ENCODE data around the gene SRSF1.
A peak's percentile ranks its signal among the peaks of the same experiment; 100 is the strongest.

SRSF1 gene

GRCh38 chr17:57957120-57957850, 49.8 kb downstream of the SRSF1 start:
- H3K4me2 ChIP-seq (ENCODE audit: low read depth, low read length, poor library complexity, severe bottlenecking): no peak overlapping the region
- no peak overlapping the region for H2AFZ ChIP-seq (ENCODE audit: low read length)
- H3K9ac ChIP-seq (ENCODE audit: low read depth, low read length, poor library complexity, severe bottlenecking): no peak overlapping the region
- H3K9me2 ChIP-seq (replicated peaks; ENCODE audit: low read depth, low read length): no peaks in the 10 kb centered on the region
- H3K4me1 ChIP-seq (ENCODE audit: insufficient read depth, low read length, poor library complexity, severe bottlenecking): peaks cover 35% of the 10 kb centered on the region
- no peaks in the 10 kb centered on the region for H3F3A ChIP-seq (ENCODE audit: low read depth)
- no peaks in the 10 kb centered on the region for H3K9me3 ChIP-seq (ENCODE audit: insufficient read depth, low read depth, low read length)
- no peaks in the 10 kb centered on the region for H3K27me3 ChIP-seq (ENCODE audit: insufficient read depth, low read length, poor library complexity, severe bottlenecking)
- H3K36me3 ChIP-seq (ENCODE audit: insufficient read depth, low read length): no peaks in the 10 kb centered on the region
- no peak overlapping the region for H3K4me3 ChIP-seq (ENCODE audit: low read length, poor library complexity, severe bottlenecking)
- H4K20me1 ChIP-seq (ENCODE audit: insufficient read depth, low read length, poor library complexity, severe bottlenecking): no peaks in the 10 kb centered on the region
- TF ChIP-seq CTCF (conservative IDR thresholded peaks at IDR 0.05; ENCODE audit: low read length) (no peak), EZH2phosphoT487 (IDR thresholded peaks at IDR 0.05; ENCODE audit: borderline replicate concordance) (no peak)
- no peaks in the 10 kb centered on the region for H3K79me2 ChIP-seq (ENCODE audit: insufficient read depth, low read length)

- no peak overlapping the region for H3K9ac ChIP-seq (ENCODE audit: low read depth, low read length, poor library complexity, severe bottlenecking)
- H3K36me3 ChIP-seq (ENCODE audit: insufficient read depth, low read length): no peaks in the 10 kb centered on the region
- H3K79me2 ChIP-seq (ENCODE audit: insufficient read depth, low read length): no peaks in the 10 kb centered on the region
- H3K4me1 ChIP-seq (ENCODE audit: insufficient read depth, low read length, poor library complexity, severe bottlenecking): peaks cover 41% of the 10 kb centered on the region
- no peaks in the 10 kb centered on the region for H3K27me3 ChIP-seq (ENCODE audit: insufficient read depth, low read length, poor library complexity, severe bottlenecking)
- H3F3A ChIP-seq (ENCODE audit: low read depth): no peaks in the 10 kb centered on the region
- TF ChIP-seq EZH2phosphoT487 (IDR thresholded peaks at IDR 0.05; ENCODE audit: borderline replicate concordance) (no peak), CTCF (conservative IDR thresholded peaks at IDR 0.05; ENCODE audit: low read length) (no peak)
- no peaks in the 10 kb centered on the region for H3K9me3 ChIP-seq (ENCODE audit: insufficient read depth, low read depth, low read length)
- no peaks in the 10 kb centered on the region for H4K20me1 ChIP-seq (ENCODE audit: insufficient read depth, low read length, poor library complexity, severe bottlenecking)
- no peak overlapping the region for H2AFZ ChIP-seq (ENCODE audit: low read length)
- H3K9me2 ChIP-seq (replicated peaks; ENCODE audit: low read depth, low read length): no peaks in the 10 kb centered on the region
- peak overlapping the region; percentile 73 for H3K4me3 ChIP-seq (ENCODE audit: low read length, poor library complexity, severe bottlenecking)
- H3K4me2 ChIP-seq (ENCODE audit: low read depth, low read length, poor library complexity, severe bottlenecking): peak overlapping the region; percentile 77
Observed at GRCh38 chr17:57956291-57957119, 50.5 kb downstream of the SRSF1 start.

GRCh38 chr17:57955183-57955931, 51.7 kb downstream of the SRSF1 start, which contains the start of gene CUEDC1:
Gene CUEDC1, minus strand, starts transcription at chr17:57955412. Its CDS starts 69,848 bp downstream, at chr17:57885564.
- TF ChIP-seq EZH2phosphoT487 (IDR thresholded peaks at IDR 0.05; ENCODE audit: borderline replicate concordance) (no peak), CTCF (conservative IDR thresholded peaks at IDR 0.05; ENCODE audit: low read length) (no peak; the same call in 1 of the 2 replicates)
- no peaks in the 10 kb centered on the region for H4K20me1 ChIP-seq (ENCODE audit: insufficient read depth, low read length, poor library complexity, severe bottlenecking)
- H3K9me2 ChIP-seq (replicated peaks; ENCODE audit: low read depth, low read length): no peaks in the 10 kb centered on the region
- H3K27me3 ChIP-seq (ENCODE audit: insufficient read depth, low read length, poor library complexity, severe bottlenecking): no peaks in the 10 kb centered on the region
- H3K36me3 ChIP-seq (ENCODE audit: insufficient read depth, low read length): no peaks in the 10 kb centered on the region
- H3K79me2 ChIP-seq (ENCODE audit: insufficient read depth, low read length): no peaks in the 10 kb centered on the region
- H3K4me3 ChIP-seq (ENCODE audit: low read length, poor library complexity, severe bottlenecking): peak within 1 kb of the TSS; percentile 73
- H2AFZ ChIP-seq (ENCODE audit: low read length): peak within 1 kb of the TSS; percentile 55; the same call in 1 of the 2 replicates
- peak within 1 kb of the TSS; percentile 77 for H3K4me2 ChIP-seq (ENCODE audit: low read depth, low read length, poor library complexity, severe bottlenecking)
- no peaks in the 10 kb centered on the region for H3F3A ChIP-seq (ENCODE audit: low read depth)
- H3K9me3 ChIP-seq (ENCODE audit: insufficient read depth, low read depth, low read length): no peaks in the 10 kb centered on the region
- no peak within 1 kb of the TSS for H3K9ac ChIP-seq (ENCODE audit: low read depth, low read length, poor library complexity, severe bottlenecking)
- H3K4me1 ChIP-seq (ENCODE audit: insufficient read depth, low read length, poor library complexity, severe bottlenecking): peaks cover 49% of the 10 kb centered on the region
